ENCODE measurements around the gene HAGH. TPM values are rescaled to one million over a fixed set of nuclear protein-coding genes. Genes with fewer than 3 reads are reported as not detected.
A peak's percentile ranks its signal among the peaks of the same experiment; 100 is the strongest.

HAGH gene
- total RNA-seq, 2 donors from 2014 or later, result 99.8 to 183 TPM

DNA sequence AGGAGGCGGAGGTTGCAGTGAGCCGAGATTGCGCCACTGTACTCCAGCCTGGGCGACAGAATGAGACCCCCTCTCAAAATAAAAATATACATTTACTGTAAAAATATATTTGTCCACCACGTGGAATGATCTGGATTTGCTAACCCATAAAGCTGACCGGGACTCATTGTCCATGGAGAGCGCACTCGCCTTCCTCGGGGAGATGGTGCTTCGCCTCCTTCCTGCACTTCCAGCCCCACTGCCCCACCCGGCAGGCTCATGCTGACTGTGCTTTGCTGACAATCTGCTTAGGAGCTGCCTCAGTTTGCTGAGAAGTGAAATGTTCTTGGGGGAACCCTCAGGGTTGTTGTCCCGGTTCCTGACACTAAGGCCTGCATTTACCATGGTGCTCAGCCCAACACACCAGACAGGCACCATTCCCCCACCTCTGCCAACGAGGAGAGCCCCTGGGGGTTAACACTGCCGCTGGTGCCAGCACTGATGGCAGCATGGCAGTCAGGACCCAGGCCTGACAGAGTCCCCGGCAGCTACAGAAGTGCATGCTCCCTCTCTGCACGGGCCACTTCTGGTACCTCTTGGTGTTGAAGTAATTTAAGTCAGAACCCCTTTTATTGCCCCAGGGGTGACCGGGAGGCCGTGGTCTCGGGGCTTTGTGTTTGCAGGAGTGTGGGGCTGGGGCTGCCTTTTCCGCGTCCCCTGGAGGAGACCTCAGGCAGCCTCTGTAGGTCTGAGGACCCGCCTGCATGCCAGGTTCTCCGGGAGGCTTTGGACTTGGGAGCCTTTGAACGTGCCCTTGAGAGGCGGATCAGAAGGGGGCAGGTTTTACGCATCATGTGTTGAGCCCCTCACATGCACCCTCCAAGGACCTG lies 41.4 kb downstream of the HAGH start:
- DNase-seq (ENCODE audit: low spot score) (no peak), ATAC-seq (ENCODE audit: insufficient number of reproducible peaks, low FRiP score, low read depth) (no peak)
- TF ChIP-seq CTCF (IDR thresholded peaks at IDR 0.05), result no peak
- no peaks in the 10 kb centered on the region for H3K9me3 ChIP-seq
- no peak overlapping the region for H3K4me3 ChIP-seq
- peaks cover 28% of the 10 kb centered on the region for H3K36me3 ChIP-seq
- H3K27me3 ChIP-seq (replicated peaks; ENCODE audit: insufficient read depth), result no peaks in the 10 kb centered on the region
- no peak overlapping the region for H3K27ac ChIP-seq
- H3K4me1 ChIP-seq (ENCODE audit: control insufficient read depth in 1 of 2, low read depth in 2 of 2), result peaks cover 14 to 39% of the 10 kb centered on the region in 2 donors

DNA sequence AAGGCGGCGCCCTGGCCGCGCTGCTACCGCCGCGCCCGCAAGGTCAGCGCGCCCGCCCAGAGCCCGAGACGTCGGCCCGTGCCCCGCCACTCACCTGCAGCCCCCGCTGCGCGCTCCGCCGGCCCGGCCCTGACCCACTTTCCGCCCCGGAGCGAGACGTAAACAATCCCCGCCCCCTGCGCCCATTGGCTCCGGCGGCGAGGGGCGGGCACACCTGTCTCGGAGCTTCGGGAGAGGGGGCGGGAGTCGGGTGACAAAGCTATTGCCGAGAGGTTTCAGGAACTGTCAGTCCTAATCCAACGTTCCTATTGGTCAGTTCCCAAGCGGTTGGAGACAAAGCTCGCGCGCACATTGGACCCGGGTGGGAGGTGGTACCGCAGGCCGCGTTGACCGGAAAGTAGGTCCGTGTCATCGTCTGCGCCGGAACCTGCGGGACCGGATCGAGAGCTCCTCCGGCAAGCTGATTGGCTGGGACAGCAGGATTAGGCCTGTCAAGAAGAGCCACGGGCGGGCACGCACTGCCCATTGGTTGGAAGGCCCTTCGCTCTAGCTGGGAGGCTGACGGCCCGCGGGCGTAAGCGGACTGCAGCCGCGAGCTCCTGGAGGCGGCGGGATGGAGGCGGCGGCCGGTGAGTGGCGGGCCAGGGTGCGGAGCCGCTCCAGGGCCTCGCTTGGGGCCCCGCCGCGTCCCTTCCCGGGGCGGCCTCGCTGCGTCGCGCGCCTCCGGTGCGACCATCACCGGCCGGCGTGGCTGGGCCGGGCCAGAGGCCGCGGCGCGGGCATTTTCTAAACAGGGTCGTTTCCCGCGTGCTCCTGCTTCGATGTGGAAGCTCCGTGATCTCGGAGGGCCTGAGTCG lies 44.0 kb downstream of the HAGH start, which contains the start of the genes NUBP2 and SPSB3:
Gene NUBP2, plus strand, starts transcription at position 553 of the 857 bp plus-strand sequence. Its CDS starts 61 bp downstream, at position 614.
Gene SPSB3, minus strand, starts transcription at position 164 of the 857 bp plus-strand sequence. CDS start 1,088 bp downstream, outside the sequence.
- Histone ChIP-seq H3K27ac (peak within 1 kb of the TSS; percentile 77 to 93), H3K4me3 (peak within 1 kb of the TSS; percentile 89), H3K4me1 (ENCODE audit: control insufficient read depth in 1 of 2, low read depth in 2 of 2) (peaks cover 14 to 39% of the 10 kb centered on the region in 2 donors), H3K9me3 (no peaks in the 10 kb centered on the region), H3K27me3 (replicated peaks; ENCODE audit: insufficient read depth) (no peaks in the 10 kb centered on the region), H3K36me3 (peaks cover 20% of the 10 kb centered on the region)
- peak; percentile 99 for DNase-seq (ENCODE audit: low spot score)
- ATAC-seq (ENCODE audit: insufficient number of reproducible peaks, low FRiP score, low read depth), result peak; percentile 100
- no peak for TF ChIP-seq CTCF (IDR thresholded peaks at IDR 0.05)

GRCh38 chr16:1781758-1782407 lies 44.7 kb downstream of the HAGH start:
- H3K27ac ChIP-seq, result peak overlapping the region; percentile 77 to 93
- H3K9me3 ChIP-seq, result no peaks in the 10 kb centered on the region
- ATAC-seq (ENCODE audit: insufficient number of reproducible peaks, low FRiP score, low read depth) (peak; percentile 2), DNase-seq (ENCODE audit: low spot score) (no peak)
- no peaks in the 10 kb centered on the region for H3K27me3 ChIP-seq (replicated peaks; ENCODE audit: insufficient read depth)
- peaks cover 14 to 39% of the 10 kb centered on the region in 2 donors for H3K4me1 ChIP-seq (ENCODE audit: control insufficient read depth in 1 of 2, low read depth in 2 of 2)
- peak; percentile 42 for TF ChIP-seq CTCF (IDR thresholded peaks at IDR 0.05)
- peaks cover 25% of the 10 kb centered on the region for H3K36me3 ChIP-seq
- peak overlapping the region; percentile 89 for H3K4me3 ChIP-seq

DNA sequence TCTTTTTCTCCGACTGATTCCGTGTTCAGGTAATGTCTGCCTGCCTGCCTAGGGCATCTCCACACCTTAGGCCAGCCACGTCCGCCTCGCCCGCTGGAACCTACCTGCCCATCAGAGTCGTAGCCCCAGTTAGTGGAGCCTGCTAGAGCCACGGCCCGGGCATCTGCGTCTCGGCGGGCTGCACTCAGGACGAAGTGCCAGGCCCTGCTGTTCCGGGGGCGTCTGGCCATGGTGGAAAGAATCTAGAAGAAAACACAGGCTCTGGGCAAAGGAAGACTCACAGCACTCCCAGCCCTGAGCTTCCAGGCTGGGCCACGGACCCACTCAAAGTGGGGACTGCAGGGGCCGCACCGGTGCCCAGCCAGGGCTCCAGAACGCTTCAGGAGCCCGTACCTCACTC lies 45.4 kb downstream of the HAGH start:
- no peak for ATAC-seq (ENCODE audit: insufficient number of reproducible peaks, low FRiP score, low read depth)
- peaks cover 14 to 39% of the 10 kb centered on the region in 2 donors for H3K4me1 ChIP-seq (ENCODE audit: control insufficient read depth in 1 of 2, low read depth in 2 of 2)
- peak overlapping the region; percentile 77 to 93 for H3K27ac ChIP-seq
- H3K9me3 ChIP-seq, result no peaks in the 10 kb centered on the region
- H3K4me3 ChIP-seq, result peak overlapping the region; percentile 89
- no peaks in the 10 kb centered on the region for H3K27me3 ChIP-seq (replicated peaks; ENCODE audit: insufficient read depth)
- DNase-seq (ENCODE audit: low spot score), result no peak
- peaks cover 27% of the 10 kb centered on the region for H3K36me3 ChIP-seq
- TF ChIP-seq CTCF (IDR thresholded peaks at IDR 0.05), result no peak

Measured in thoracic aorta (tissue), 2 donors.